DND-41 (cell line): ENCODE results near the gene CPN1.

Experiments used
- ATAC-seq: fragments of 200-7000 bp; cut with Tn5 transposase; 3 replicates; pipeline ENCODE4 v1.9.1; 2021; ENCODE audit warnings: low read depth; ENCODE audit not compliant: insufficient read depth
- DNase-seq: peaks from one replicate; pipeline ENCODE4 v3.0.0-alpha.2; 2020
- H2AFZ ChIP-seq: 2 replicates; pipeline ENCODE4 v1.6.0; 2012; ENCODE audit warnings: low read depth, low read length
- H3K27ac ChIP-seq: 2 replicates; pipeline ENCODE4 v1.5.1; 2012; ENCODE audit warnings: low read length, inconsistent platforms
- H3K27me3 ChIP-seq: fragments of 200-600 bp; sonication (generic); 2 replicates; pipeline ENCODE4 v1.6.0; 2012; ENCODE audit warnings: low read length, mild to moderate bottlenecking, inconsistent platforms; ENCODE audit not compliant: insufficient read depth, poor library complexity
- H3K36me3 ChIP-seq: 2 replicates; pipeline ENCODE4 v1.5.1; 2012; ENCODE audit warnings: low read length, inconsistent platforms; ENCODE audit not compliant: insufficient read depth
- H3K4me1 ChIP-seq: 2 replicates; pipeline ENCODE4 v1.5.1; 2012; ENCODE audit warnings: mild to moderate bottlenecking, low read length; ENCODE audit not compliant: insufficient read depth
- H3K4me2 ChIP-seq: 2 replicates; pipeline ENCODE4 v1.6.0; 2012; ENCODE audit warnings: mild to moderate bottlenecking, moderate library complexity, low read length, inconsistent platforms; ENCODE audit not compliant: insufficient read depth
- H3K4me3 ChIP-seq, 2 experiments: fragments of 200-600 bp in 1 of 2; shearing (Covaris generic) in 1 of 2; 2 replicates each; pipeline ENCODE4 v1.5.1; 2012 to 2016; ENCODE audit warnings: inconsistent platforms in 2 of 2, low read length in 2 of 2, mild to moderate bottlenecking in 2 of 2, low read depth in 1 of 2, moderate library complexity in 1 of 2
- H3K79me2 ChIP-seq: 2 replicates; pipeline ENCODE4 v1.6.0; 2012; ENCODE audit warnings: low read length, inconsistent platforms; ENCODE audit not compliant: insufficient read depth
- H3K9ac ChIP-seq: 2 replicates; pipeline ENCODE4 v1.6.0; 2012; ENCODE audit warnings: low read depth, mild to moderate bottlenecking, inconsistent platforms, low read length, moderate library complexity
- H3K9me3 ChIP-seq: 2 replicates; pipeline ENCODE4 v1.5.1; 2012; ENCODE audit warnings: low read length, moderate library complexity, mild to moderate bottlenecking, inconsistent platforms; ENCODE audit not compliant: insufficient read depth, severe bottlenecking
- H4K20me1 ChIP-seq: 2 replicates; pipeline ENCODE4 v1.6.0; 2012; ENCODE audit warnings: low read length; ENCODE audit not compliant: insufficient read depth
- EZH2 ChIP-seq: IDR thresholded peaks from 3 replicates; pipeline ENCODE4 v1.6.1; 2012; ENCODE audit warnings: borderline replicate concordance, low read depth, mild to moderate bottlenecking, moderate library complexity, low read length, inconsistent platforms; ENCODE audit not compliant: severe bottlenecking
- TF ChIP-seq, protein P1 (sequence below): IDR thresholded peaks from 2 replicates; pipeline ENCODE4 v1.5.1; 2012; ENCODE audit warnings: borderline replicate concordance, low read length, moderate library complexity, mild to moderate bottlenecking; ENCODE audit not compliant: poor library complexity, severe bottlenecking; ENCODE audit errors: extremely low read depth

CPN1 gene

GRCh38 chr10:100076750-100077149 lies 4.9 kb downstream of the CPN1 start:
- Histone ChIP-seq H4K20me1 (no peaks in the 10 kb centered on the region), H3K79me2 (no peaks in the 10 kb centered on the region), H3K27me3 (peaks cover 20% of the 10 kb centered on the region), H2AFZ (no peak overlapping the region), H3K4me3 (no peak overlapping the region), H3K4me2 (no peak overlapping the region), H3K9ac (no peak overlapping the region), H3K4me1 (no peaks in the 10 kb centered on the region), H3K9me3 (no peaks in the 10 kb centered on the region), H3K36me3 (no peaks in the 10 kb centered on the region), H3K27ac (no peak overlapping the region)
- DNase-seq (no peak), ATAC-seq (no peak)
- TF ChIP-seq, protein P1, sequence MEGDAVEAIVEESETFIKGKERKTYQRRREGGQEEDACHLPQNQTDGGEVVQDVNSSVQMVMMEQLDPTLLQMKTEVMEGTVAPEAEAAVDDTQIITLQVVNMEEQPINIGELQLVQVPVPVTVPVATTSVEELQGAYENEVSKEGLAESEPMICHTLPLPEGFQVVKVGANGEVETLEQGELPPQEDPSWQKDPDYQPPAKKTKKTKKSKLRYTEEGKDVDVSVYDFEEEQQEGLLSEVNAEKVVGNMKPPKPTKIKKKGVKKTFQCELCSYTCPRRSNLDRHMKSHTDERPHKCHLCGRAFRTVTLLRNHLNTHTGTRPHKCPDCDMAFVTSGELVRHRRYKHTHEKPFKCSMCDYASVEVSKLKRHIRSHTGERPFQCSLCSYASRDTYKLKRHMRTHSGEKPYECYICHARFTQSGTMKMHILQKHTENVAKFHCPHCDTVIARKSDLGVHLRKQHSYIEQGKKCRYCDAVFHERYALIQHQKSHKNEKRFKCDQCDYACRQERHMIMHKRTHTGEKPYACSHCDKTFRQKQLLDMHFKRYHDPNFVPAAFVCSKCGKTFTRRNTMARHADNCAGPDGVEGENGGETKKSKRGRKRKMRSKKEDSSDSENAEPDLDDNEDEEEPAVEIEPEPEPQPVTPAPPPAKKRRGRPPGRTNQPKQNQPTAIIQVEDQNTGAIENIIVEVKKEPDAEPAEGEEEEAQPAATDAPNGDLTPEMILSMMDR, result no peak
- no peak for TF ChIP-seq EZH2

DNA sequence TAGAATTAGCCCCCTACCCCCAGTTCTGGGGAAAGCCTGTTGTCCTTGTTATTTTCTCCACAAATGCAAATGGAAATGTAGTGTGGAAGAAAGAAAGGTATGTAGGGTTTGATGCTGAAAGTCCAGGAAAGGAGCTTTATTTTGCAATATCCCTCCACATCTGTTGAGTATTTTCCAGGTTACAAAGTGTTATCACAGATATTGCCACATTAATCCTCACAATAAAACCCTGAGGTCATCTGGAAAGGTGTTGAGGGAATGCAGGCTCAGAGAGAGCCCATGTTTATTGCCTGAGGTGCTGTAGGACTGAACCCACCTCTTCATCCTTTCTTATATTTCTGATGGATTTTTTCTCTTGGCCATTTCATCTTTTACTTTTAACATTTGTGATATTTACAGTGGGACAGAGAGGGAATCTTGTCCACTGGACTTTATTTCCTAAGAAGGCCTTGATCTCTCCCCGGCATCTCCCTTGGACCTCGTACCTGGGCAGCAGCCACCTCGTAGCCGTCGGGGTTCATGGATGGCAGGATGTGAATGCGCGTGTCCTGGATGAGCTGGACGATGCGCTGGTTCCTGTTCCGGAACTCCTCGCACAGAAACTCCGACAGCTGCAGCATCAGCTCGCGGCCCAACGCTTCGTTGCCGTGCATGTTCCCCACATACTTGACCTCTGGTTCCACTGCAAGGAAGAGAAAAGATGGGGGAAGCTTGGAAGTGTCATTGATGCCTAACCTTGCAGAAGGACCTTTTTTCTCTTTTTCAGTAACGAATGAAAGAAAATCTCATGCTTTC lies 6.0 kb downstream of the CPN1 start:
- Histone ChIP-seq H3K4me3 (no peak overlapping the region), H3K27me3 (peaks cover 17% of the 10 kb centered on the region), H3K4me1 (no peaks in the 10 kb centered on the region), H4K20me1 (no peaks in the 10 kb centered on the region), H3K79me2 (no peaks in the 10 kb centered on the region), H3K9ac (no peak overlapping the region), H3K4me2 (no peak overlapping the region), H3K27ac (no peak overlapping the region), H3K9me3 (no peaks in the 10 kb centered on the region), H2AFZ (no peak overlapping the region), H3K36me3 (no peaks in the 10 kb centered on the region)
- TF ChIP-seq, protein P1, result no peak
- no peak for TF ChIP-seq EZH2
- no peak for ATAC-seq
- no peak for DNase-seq

GRCh38 chr10:100072514-100072913 lies 9.2 kb downstream of the CPN1 start:
- no peaks in the 10 kb centered on the region for H3K4me1 ChIP-seq
- DNase-seq (no peak), ATAC-seq (no peak)
- H4K20me1 ChIP-seq, result no peaks in the 10 kb centered on the region
- H3K27ac ChIP-seq, result no peak overlapping the region
- no peak overlapping the region for H3K9ac ChIP-seq
- H3K4me2 ChIP-seq, result no peak overlapping the region
- no peak overlapping the region for H3K4me3 ChIP-seq
- H2AFZ ChIP-seq, result no peak overlapping the region
- H3K79me2 ChIP-seq, result no peaks in the 10 kb centered on the region
- H3K27me3 ChIP-seq, result peaks cover 2% of the 10 kb centered on the region
- TF ChIP-seq, protein P1, result no peak
- no peak for TF ChIP-seq EZH2
- H3K36me3 ChIP-seq, result no peaks in the 10 kb centered on the region
- H3K9me3 ChIP-seq, result no peaks in the 10 kb centered on the region

DNA sequence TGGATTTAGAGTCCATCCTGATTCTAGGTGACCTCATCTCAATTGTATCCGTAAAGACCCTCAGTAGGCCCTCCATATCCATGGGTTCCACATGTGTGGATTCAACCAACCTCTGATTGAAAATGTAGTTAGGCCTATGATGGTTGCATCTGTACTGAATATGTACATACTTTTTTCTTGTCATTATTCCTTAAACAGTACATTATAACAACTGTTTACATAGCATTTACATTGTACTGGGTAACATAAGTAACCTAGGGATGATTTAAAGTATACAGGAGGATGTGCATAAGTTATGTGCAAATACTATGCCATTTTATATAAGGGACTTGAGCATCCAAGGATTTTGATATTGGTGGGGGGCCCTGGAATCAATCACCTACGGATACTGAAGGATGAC lies 10.1 kb downstream of the CPN1 start:
- Histone ChIP-seq H3K27ac (no peak overlapping the region), H3K4me1 (no peaks in the 10 kb centered on the region), H2AFZ (no peak overlapping the region), H3K79me2 (no peaks in the 10 kb centered on the region), H3K4me3 (no peak overlapping the region), H3K4me2 (no peak overlapping the region), H4K20me1 (no peaks in the 10 kb centered on the region), H3K9ac (no peak overlapping the region), H3K27me3 (peaks cover 2% of the 10 kb centered on the region), H3K36me3 (no peaks in the 10 kb centered on the region), H3K9me3 (no peaks in the 10 kb centered on the region)
- TF ChIP-seq, protein P1, result no peak
- no peak for TF ChIP-seq EZH2
- ATAC-seq, result no peak
- no peak for DNase-seq
